HG03378 (cell line): Measurements from ENCODE around the gene SERPINB3.
"Not testable (repeated sequence)": the region's sequence is repeated elsewhere in the genome, so short reads cannot be mapped to it uniquely, and the experiment has no call there.

ENCODE experiments used
- ATAC-seq: cut with Tn5 transposase; IDR thresholded peaks from one replicate; pipeline ENCODE4 v1.9.1; 2021; ENCODE audit warnings: mild to moderate bottlenecking, moderate library complexity; ENCODE audit not compliant: unreplicated experiment

The SERPINB3 gene

GRCh38 chr18:63661750-63662149 is at the start of gene SERPINB3:
SERPINB3 (minus strand) TSS chr18:63661893; CDS start chr18:63661216, 677 bp downstream.
- ATAC-seq, result not testable (repeated sequence)

GRCh38 chr18:63708650-63709049 is 47.0 kb upstream of the SERPINB3 start:
- ATAC-seq, result no peak

DNA sequence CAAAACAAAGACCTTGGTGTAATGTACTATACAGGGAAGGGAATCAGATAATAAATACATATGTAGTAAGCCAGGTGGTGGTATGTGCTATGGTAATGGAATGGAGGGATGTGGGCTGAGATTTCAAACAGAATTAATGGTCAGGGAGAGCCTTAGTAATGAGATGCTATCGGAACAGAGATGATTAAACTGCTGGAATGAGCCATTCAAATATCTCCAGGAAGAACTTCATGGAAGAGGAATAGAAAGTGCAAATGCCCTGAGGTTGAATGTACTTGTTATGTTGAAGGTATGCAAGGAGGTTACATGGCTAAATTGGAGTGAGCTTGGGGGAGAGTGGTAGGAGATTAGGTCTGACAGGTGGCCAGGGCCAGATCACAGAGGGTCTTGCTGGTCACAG is 46.1 kb upstream of the SERPINB3 start:
- ATAC-seq, result no peak

GRCh38 chr18:63705401-63705800 is 43.7 kb upstream of the SERPINB3 start:
- no peak for ATAC-seq

DNA sequence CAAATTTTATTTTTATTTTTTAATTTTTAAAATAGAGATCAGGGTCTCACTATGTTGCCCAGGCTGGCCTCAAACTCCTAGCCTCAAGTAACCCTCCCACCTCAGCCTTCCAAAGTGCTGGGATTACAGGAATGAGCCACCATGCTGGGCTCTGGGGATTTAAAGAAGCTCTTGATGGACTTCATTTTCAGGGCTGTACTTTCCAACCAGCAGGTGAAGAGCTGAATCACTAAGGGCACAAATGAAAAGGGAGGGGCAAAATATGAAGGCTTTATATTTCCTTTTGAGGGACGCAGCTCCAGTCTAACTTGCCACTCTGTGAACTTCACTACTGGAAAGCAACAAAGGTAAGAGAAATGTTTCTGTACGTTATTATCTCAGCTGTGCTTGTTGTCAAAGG is 41.0 kb upstream of the SERPINB3 start, which contains the start of gene SERPINB11:
SERPINB11 (plus strand) TSS at position 301 of the 400 bp plus-strand sequence. CDS start 7,234 bp downstream, outside the sequence.
- no peak for ATAC-seq

GRCh38 chr18:63701952-63702351 is 40.3 kb upstream of the SERPINB3 start:
- ATAC-seq, result no peak

- no peak for ATAC-seq
Measured at GRCh38 chr18:63700501-63700900, 38.8 kb upstream of the SERPINB3 start.

- no peak for ATAC-seq
Measured at GRCh38 chr18:63697097-63697660, 35.5 kb upstream of the SERPINB3 start.

- no peak for ATAC-seq
Measured at GRCh38 chr18:63689064-63689463, 27.4 kb upstream of the SERPINB3 start.

- no peak for ATAC-seq
Measured at GRCh38 chr18:63686871-63687270, 25.2 kb upstream of the SERPINB3 start.

DNA sequence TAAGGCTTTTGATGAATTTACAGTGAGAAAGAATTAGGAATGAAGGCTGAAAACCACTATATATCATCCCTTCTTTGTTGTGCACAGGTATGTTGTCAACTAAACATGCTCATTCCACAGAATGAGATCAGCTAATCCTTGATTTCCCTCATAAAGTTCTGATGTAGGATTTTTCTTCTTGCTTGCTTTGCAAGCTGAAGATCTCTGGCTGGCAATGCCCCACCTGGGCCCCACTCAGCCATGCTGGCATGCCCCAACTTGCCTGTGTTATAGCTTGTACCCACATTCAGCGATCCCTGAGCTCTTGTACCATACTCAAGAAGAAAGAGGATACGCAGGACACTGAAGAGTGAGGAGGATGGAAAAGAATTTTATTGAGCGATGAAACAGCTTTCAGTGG is 23.0 kb upstream of the SERPINB3 start:
- ATAC-seq, result no peak

GRCh38 chr18:63683890-63684289 is 22.2 kb upstream of the SERPINB3 start:
- ATAC-seq, result no peak

DNA sequence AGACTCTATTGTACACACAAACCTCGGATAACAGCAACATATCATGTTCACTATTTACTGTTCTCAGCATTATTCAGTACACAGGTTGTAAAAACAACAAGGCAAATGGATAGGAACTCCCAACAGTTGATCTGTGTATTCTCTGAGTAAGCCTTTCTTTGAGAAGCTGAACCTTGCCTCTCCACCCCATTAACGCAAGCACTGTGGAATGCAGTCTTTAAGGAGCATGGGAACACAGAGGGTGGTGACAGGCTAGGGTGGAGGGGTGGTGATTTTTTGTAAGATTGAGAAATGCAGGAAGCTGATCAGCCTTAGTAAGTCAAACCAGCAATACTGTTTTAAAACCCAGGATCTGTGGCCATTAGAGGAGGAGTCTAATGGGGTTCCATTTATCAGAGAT is 21.5 kb upstream of the SERPINB3 start:
- no peak for ATAC-seq

DNA sequence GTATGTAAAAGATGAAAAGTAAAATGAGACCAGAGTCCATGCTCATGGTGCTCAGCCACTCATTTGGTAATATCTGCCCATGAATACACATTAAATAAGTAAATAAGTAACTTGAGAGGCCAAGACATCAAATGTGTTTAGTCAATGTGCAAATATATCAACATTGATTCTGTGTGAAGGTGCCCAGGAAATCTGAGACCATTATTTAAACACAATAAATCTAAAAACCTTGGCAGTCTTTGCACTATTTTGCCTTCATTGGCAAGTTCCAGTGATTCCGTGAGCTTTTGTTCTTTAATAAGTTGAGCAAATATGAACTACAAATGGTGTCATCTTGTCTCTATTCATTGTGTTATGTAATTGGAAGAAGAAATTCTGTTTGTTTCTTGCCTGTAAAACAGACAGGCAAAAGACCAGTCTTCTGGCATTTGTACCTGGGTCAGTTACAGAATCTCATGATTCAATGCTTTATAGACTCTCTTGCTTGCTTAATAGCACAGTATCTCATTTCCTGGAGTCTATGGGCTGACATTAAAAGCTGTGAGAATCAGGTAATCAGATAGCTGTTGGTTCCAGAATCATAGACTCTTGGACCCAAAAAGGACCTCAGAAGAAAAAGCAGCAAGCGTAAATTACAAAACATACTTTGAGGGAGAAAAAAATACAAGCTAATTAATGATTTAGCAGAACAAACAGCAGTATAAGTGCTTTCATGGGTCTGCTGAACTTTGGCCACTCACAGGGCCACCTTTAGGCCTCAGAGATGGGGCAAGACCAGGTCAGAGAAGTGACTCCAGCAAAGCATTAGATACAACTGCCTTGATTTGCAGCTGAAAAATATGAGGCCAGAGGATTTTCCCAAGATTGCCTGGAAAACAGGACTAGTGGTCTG is 20.0 kb upstream of the SERPINB3 start:
- no peak for ATAC-seq

DNA sequence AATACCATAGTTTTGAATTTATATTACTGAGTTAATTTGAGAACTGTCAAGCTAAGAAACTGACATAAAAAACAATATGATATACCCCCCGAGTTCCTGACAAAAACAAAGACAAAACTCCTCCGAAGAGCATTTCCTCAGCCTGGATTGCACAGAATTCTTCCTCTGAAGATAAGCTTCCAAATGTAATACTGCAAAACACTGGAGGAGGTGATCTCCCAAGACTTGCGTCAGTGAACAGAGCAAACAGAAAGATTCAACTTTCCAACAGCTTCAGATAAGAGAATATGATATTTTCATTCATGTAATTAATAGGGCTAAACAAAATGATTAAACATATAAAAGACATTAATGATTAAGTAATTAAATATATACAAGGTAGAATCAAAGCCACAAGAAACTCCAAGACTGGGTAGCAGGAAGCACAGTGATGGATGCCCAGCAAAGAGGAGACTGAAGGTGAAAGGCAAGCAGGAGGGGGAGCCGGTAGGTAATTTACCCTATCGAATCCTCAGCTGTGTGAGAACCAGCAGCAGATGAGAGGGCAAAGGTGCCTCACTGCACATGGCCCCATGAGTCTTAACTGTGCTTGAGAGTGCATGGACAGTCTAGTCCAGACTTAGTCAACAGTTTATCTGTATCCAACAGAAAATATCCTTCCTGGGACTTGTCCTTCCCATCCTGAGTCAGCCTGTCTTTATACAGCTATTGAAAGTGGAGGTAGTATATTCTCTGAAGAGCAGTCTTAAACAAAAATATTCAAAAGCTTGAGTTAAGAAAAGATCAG is 18.3 kb upstream of the SERPINB3 start:
- no peak for ATAC-seq

- ATAC-seq, result no peak
Measured at GRCh38 chr18:63677500-63678225, 16.0 kb upstream of the SERPINB3 start.

DNA sequence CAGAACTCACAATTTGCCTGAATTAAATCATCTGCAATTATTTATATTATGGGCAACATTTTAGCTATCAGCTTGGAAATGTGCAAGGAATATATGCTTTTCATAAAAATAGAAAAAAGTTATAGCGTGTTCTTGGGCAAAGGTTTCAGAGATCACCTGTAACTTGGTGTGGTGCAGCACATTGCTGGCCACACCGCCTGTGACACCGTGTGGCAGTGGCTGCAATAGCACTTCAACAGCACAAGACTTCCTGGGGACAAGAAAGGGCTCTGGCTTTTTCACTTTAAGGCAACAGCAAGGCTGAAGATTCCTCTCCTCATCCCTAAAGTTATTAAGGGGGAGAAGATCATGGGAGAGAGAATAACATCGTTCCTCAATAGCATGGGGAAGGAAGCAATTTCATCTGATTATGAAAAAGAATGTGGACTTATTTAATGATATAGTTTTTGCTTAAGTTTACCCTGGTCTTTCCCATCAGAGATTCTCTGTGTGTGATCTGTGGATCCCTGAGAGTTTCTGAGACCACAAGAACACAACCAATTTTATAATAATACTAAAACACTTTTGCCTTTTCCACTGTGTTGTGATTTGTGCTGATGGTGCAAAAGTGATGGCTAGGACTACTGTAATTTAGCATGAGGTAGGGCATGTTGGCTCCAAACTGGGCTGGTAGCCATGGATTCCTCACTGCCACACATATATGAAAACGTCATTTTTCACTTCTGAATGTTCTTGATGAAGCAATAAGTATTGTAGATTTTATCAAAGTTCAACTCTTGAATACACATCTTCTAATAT is 15.0 kb upstream of the SERPINB3 start:
- ATAC-seq, result no peak

DNA sequence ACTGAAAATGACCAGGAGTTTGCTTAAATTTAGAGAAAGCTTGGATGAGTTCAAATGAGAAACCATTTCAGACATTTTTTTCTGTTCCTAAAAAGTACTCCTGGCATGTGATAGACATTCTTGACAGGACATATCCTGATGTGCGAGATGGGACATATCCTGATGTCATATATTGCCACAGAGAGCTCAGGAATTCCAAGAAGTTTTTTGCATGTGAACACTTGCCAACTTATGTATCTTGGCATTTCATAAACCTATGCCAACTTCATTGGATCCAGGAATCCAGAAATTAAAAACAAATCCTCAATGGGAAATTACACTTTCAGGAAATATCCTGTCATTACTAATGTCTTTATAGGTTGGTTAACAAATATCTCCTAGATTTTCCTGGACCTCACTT is 2.9 kb upstream of the SERPINB3 start:
- no peak for ATAC-seq

DNA sequence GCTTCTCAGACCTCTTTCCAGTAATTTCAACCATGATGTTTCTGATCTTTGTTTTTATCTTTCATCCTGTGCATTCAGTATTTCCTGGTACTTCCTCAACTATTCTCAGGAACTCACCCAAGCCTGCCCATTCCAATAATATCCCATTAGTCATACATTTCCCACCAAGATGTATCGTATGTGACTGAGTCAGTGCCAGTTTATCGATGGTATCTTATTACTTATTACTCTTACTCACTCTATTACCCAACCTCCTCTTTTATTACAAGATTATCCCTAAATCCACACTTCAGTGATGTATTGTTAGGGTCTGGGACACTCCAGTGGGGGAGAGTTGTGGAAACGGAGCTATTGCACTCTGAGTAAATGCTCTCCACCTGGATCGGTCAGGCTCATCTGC is 2.8 kb downstream of the SERPINB3 start:
- not testable (repeated sequence) for ATAC-seq

- not testable (repeated sequence) for ATAC-seq
Measured at GRCh38 chr18:63650271-63650670, 11.4 kb downstream of the SERPINB3 start.
